ENCODE results near the gene CBLN4. TPM values are rescaled to one million over a fixed set of nuclear protein-coding genes. Genes with fewer than 3 reads are reported as not detected.

The CBLN4 gene
- total RNA-seq, 1 experiment from 2014 or later, result not detected

GRCh38 chr20:56014998-56015397 is 9.7 kb upstream of the CBLN4 start:
- ChIA-PET CTCF (no interaction called here), POLR2A (no interaction called here)
- in situ Hi-C loops (cut with HindIII; ENCODE audit: low pct_unique_long_range_greater_than_20kb, low sequenced_read_pairs) (no loop called here), intact Hi-C loops (cut with micrococcal nuclease; ENCODE audit: unreplicated experiment) (no loop called here)
- no peak for TF ChIP-seq SIN3A (IDR thresholded peaks at IDR 0.05; ENCODE audit: borderline replicate concordance, insufficient read depth, low read depth, low read length)
- no peak for TF ChIP-seq TCF7L2 (IDR thresholded peaks at IDR 0.05; ENCODE audit: low read depth, low read length)
- TF ChIP-seq POLR2AphosphoS5 (IDR thresholded peaks at IDR 0.05; ENCODE audit: low read depth, low read length), result no peak
- no peak for TF ChIP-seq REST (IDR thresholded peaks at IDR 0.05; ENCODE audit: insufficient read depth in 1 of 2, low read depth in 2 of 2, low read length in 1 of 2)
- TF ChIP-seq CTCF (IDR thresholded peaks at IDR 0.05), result no peak
- ATAC-seq (no peak), DNase-seq (ENCODE audit: low read depth, low spot score) (no peak)
- Histone ChIP-seq H3K36me3 (ENCODE audit: control insufficient read depth, insufficient read depth, low read length) (no peaks in the 10 kb centered on the region), H3K9me3 (ENCODE audit: control insufficient read depth, insufficient read depth, low read depth, low read length) (no peaks in the 10 kb centered on the region), H3K4me1 (ENCODE audit: control insufficient read depth, insufficient read depth, low read length) (no peaks in the 10 kb centered on the region), H3K27ac (ENCODE audit: low read length) (no peak overlapping the region), H3K27me3 (ENCODE audit: control insufficient read depth, insufficient read depth, low read length) (no peaks in the 10 kb centered on the region), H3K4me3 (ENCODE audit: low read depth in 2 of 2, low read length in 2 of 2) (no peak overlapping the region)
- BruUV-seq (replicated peaks), result no TSS peak

DNA sequence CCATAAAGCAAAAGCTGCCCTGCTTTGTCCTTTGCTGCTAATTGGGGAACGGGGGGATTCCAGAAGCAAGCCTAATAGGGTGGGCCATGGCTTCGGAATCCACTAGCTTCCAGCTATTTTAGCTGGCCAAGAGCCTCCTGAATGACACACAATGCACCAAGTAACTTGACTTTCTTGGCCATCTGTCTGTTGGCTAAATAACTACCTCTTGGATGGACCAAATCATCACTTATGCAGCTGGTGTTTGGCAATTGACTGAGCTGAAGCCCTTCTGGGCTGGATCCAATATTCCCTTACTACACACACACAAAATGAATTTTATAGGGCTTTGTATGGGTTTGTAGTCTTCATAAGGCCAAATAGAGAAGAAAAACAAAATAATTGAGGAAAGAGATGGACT is 8.8 kb upstream of the CBLN4 start:
- Histone ChIP-seq H3K4me3 (ENCODE audit: low read depth in 2 of 2, low read length in 2 of 2) (no peak overlapping the region), H3K36me3 (ENCODE audit: control insufficient read depth, insufficient read depth, low read length) (no peaks in the 10 kb centered on the region), H3K27ac (ENCODE audit: low read length) (no peak overlapping the region), H3K9me3 (ENCODE audit: control insufficient read depth, insufficient read depth, low read depth, low read length) (no peaks in the 10 kb centered on the region), H3K27me3 (ENCODE audit: control insufficient read depth, insufficient read depth, low read length) (no peaks in the 10 kb centered on the region), H3K4me1 (ENCODE audit: control insufficient read depth, insufficient read depth, low read length) (no peaks in the 10 kb centered on the region)
- no TSS peak for BruUV-seq (replicated peaks)
- intact Hi-C loops (cut with micrococcal nuclease; ENCODE audit: unreplicated experiment), result no loop called here
- DNase-seq (ENCODE audit: low read depth, low spot score) (no peak), ATAC-seq (no peak)
- ChIA-PET CTCF (no interaction called here), POLR2A (no interaction called here)
- in situ Hi-C loops (cut with HindIII; ENCODE audit: low pct_unique_long_range_greater_than_20kb, low sequenced_read_pairs), result no loop called here
- TF ChIP-seq POLR2AphosphoS5 (IDR thresholded peaks at IDR 0.05; ENCODE audit: low read depth, low read length) (no peak), SIN3A (IDR thresholded peaks at IDR 0.05; ENCODE audit: borderline replicate concordance, insufficient read depth, low read depth, low read length) (no peak), REST (IDR thresholded peaks at IDR 0.05; ENCODE audit: insufficient read depth in 1 of 2, low read depth in 2 of 2, low read length in 1 of 2) (no peak), TCF7L2 (IDR thresholded peaks at IDR 0.05; ENCODE audit: low read depth, low read length) (no peak), CTCF (IDR thresholded peaks at IDR 0.05) (no peak)
